Measurements from ENCODE around the gene PDGFC.

PDGFC gene

DNA sequence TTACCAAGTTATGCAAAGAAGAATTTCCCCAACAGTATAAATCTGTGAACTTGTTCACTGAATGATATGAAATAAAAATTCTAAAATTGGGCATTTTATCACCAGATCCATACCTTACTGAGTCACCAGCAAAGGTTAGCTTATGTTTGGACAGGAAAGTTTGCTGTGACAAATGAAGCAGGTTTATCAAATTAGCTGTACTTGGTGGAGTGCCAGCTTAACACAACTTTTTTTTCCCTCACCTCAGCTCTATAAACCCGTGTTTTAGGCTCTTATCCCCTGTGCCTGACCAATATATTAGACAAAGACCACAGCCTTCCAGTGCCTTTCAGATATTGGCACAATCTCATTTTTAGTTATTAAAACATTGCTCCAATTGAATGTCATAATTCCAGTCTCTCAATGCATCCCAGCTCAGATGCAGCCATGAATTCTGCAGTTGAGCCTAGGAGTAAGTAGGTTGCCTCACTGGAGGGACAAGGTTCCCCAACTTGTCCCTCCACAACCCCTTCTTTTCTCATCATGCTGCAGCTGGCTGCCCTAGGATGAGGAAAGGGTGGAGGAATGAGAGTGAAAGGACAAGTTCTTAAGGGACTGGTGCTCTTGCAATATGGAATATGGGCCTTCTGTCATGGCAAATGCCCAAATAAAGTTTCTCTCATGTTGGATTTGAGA lies 27.0 kb upstream of the PDGFC start:
- TF ChIP-seq, protein P1, sequence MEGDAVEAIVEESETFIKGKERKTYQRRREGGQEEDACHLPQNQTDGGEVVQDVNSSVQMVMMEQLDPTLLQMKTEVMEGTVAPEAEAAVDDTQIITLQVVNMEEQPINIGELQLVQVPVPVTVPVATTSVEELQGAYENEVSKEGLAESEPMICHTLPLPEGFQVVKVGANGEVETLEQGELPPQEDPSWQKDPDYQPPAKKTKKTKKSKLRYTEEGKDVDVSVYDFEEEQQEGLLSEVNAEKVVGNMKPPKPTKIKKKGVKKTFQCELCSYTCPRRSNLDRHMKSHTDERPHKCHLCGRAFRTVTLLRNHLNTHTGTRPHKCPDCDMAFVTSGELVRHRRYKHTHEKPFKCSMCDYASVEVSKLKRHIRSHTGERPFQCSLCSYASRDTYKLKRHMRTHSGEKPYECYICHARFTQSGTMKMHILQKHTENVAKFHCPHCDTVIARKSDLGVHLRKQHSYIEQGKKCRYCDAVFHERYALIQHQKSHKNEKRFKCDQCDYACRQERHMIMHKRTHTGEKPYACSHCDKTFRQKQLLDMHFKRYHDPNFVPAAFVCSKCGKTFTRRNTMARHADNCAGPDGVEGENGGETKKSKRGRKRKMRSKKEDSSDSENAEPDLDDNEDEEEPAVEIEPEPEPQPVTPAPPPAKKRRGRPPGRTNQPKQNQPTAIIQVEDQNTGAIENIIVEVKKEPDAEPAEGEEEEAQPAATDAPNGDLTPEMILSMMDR (IDR thresholded peaks at IDR 0.05; ENCODE audit: low read depth, low read length, missing control alignments) = no peak
- DNase-seq (ENCODE audit: low read depth) = no peak
- no peak overlapping the region for H3K4me3 ChIP-seq (ENCODE audit: low read depth, low read length)

DNA sequence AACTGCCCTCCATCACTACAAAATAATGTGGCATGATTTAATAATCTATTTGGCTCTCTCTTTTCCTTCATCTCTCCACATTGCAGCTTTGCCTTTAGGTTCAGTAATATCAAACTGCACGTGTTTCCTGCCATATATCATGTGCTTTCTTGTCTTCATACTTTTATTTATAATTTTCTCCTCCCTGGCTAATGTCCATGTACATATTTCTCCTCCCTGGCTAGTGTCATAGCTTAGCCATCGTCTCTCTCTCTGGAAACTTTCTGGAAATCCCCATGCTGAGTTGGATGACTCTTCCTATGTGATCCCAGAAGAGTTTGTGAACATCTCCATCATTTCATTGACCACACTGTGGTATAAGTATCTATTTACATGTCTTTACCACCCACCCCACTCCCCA lies 21.3 kb upstream of the PDGFC start:
- TF ChIP-seq, protein P1 (IDR thresholded peaks at IDR 0.05; ENCODE audit: low read depth, low read length, missing control alignments) = no peak
- H3K4me3 ChIP-seq (ENCODE audit: low read depth, low read length) = no peak overlapping the region
- DNase-seq (ENCODE audit: low read depth) = no peak

DNA sequence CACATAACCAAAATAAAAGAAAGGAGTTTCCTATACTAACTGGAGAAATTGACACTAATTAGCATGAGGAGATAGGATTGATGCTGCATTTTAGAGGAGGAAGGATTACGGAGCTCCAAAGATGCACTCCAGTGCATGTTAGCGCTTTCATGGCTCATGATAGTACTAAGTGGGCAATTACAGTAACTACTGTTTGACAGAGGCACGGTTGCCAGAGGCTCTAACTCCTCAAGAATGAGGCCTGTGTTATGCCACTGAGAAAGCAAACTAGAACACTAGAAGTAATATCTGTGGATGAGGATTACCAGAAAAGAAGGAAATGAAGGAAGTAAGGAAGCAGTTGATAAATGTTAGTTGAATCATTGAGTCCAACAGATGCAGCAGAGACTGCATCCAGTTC lies 19.6 kb upstream of the PDGFC start:
- TF ChIP-seq, protein P1 (IDR thresholded peaks at IDR 0.05; ENCODE audit: low read depth, low read length, missing control alignments) = no peak

DNA sequence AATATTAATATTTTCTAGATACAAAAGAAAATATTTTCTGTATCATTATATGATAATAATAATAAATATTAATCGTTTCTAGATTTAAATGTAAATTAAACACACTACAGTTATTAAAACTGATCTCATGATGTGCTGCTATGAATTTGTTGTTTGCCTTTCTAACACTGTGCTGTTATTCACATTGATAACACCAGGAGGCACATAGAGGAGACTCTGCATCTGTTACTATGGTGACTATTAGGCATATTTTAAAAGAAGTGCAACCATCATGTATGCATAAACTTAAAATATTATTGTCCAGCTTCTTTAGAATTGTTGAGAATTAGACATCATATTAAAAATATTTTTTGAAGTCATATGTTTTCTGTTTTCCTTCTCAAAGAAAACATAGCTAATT lies 11.8 kb upstream of the PDGFC start:
- TF ChIP-seq, protein P1 (IDR thresholded peaks at IDR 0.05; ENCODE audit: low read depth, low read length, missing control alignments) = no peak
- no peak overlapping the region for H3K4me3 ChIP-seq (ENCODE audit: low read depth, low read length)
- DNase-seq (ENCODE audit: low read depth) = no peak

More for the DNA sequence above, 19.6 kb upstream of the PDGFC start:
- DNase-seq (ENCODE audit: low read depth) = no peak
- no peak overlapping the region for H3K4me3 ChIP-seq (ENCODE audit: low read depth, low read length)

DNA sequence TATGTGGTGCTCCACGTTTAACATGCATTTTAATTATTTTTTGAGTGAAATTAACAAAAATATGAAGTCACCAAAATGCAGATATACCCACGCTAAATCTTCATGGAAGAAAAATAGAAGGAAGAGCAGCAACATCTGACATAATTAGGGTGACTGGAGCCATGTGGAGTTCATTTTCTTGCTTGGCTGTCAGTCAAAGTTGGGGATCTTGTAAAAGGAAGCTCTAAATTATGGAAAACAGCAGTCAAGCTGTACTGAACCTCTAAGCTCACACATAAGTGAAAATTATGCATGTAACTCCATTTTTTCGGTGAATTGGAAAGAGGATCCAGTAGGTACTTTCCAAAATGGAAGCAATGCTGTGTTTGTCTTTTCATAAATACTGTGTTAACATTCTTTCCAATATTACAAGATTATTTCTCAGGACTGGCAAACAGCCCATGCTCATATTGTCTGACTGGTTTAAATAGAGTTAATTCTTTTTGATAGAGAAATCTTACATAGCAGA lies 9.7 kb upstream of the PDGFC start:
- DNase-seq (ENCODE audit: low read depth) = no peak
- no peak overlapping the region for H3K4me3 ChIP-seq (ENCODE audit: low read depth, low read length)
- TF ChIP-seq, protein P1 (IDR thresholded peaks at IDR 0.05; ENCODE audit: low read depth, low read length, missing control alignments) = no peak

DNA sequence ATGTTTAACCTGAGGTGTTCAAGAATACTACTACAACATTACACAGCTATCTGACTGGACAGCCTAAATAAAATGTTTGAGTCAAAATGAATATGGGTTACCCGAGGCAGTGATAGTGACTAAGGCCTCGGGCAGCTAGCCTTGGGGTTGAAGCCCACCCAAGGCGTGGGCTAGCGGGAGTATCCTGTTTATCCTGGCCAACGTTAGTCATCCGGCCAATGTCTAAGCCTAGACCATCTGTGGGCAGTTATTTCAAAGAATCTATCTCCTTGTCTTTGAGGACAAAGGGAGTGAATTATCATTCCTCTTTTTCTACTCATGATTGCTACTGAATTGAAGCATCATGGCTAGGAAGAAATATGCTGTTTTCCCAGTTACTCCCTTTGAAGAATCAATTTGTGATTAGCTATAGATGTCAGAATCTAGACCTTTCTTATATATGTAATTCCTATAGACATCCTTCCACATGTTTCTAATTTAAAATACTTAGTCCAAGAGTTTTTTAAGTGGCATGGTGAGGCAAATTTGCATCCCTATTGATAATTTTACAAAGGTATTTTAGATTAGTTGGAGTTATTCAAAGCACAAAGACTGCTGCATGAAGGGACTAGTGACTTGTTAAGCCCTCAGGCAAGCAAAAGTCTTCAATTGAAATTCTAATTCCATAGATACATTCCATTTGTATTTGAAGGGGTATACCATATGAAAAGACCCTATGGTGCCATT lies 6.0 kb upstream of the PDGFC start:
- no peak for DNase-seq (ENCODE audit: low read depth)
- no peak overlapping the region for H3K4me3 ChIP-seq (ENCODE audit: low read depth, low read length)
- TF ChIP-seq, protein P1 (IDR thresholded peaks at IDR 0.05; ENCODE audit: low read depth, low read length, missing control alignments) = no peak

Data from GM12864 (cell line).